ENCODE results near the gene LRRC1. TPM values are rescaled to one million over a fixed set of nuclear protein-coding genes. Genes with fewer than 3 reads are reported as not detected.
A peak's percentile ranks its signal among the peaks of the same experiment; 100 is the strongest.

LRRC1 gene
- total and polyA plus RNA-seq, 2 of the 13 experiments (the other 11 are each of a cell fraction or from before 2014, with no cell fraction given): 15.6 to 27.7 TPM

GRCh38 chr6:53794137-53794719, 577 bp upstream of the LRRC1 start (continued):
- no peak for TF ChIP-seq ZNF7 (CRISPR knock-in tag; IDR thresholded peaks at IDR 0.05)
- no peak for TF ChIP-seq NONO (IDR thresholded peaks at IDR 0.05)
- TF ChIP-seq NONO (CRISPR knock-in tag; conservative IDR thresholded peaks at IDR 0.05): no peak
- peak; percentile 92; the same call in 1 of the 2 replicates for TF ChIP-seq ZFP90 (CRISPR knock-in tag; IDR thresholded peaks at IDR 0.05; ENCODE audit: borderline replicate concordance)
- peak; percentile 14 for TF ChIP-seq SAP130 (CRISPR knock-in tag; IDR thresholded peaks at IDR 0.05; ENCODE audit: low read depth)
- peak; percentile 42 for TF ChIP-seq RAD21 (CRISPR knock-in tag; IDR thresholded peaks at IDR 0.05)
- TF ChIP-seq ZNF329 (CRISPR knock-in tag; IDR thresholded peaks at IDR 0.05; ENCODE audit: low read depth): peak; percentile 16; the same call in 1 of the 2 replicates
- no peak for TF ChIP-seq ELF1 (CRISPR knock-in tag; IDR thresholded peaks at IDR 0.05)
- TF ChIP-seq ZNF382 (CRISPR knock-in tag; IDR thresholded peaks at IDR 0.05; ENCODE audit: borderline replicate concordance): no peak
- no peak for TF ChIP-seq POLR2G (IDR thresholded peaks at IDR 0.05; ENCODE audit: low read depth, low read length)
- peak; percentile 82; the same call in 1 of the 2 replicates for TF ChIP-seq ZIK1 (CRISPR knock-in tag; IDR thresholded peaks at IDR 0.05; ENCODE audit: borderline replicate concordance, low read depth)
- TF ChIP-seq CHCHD3 (CRISPR knock-in tag; IDR thresholded peaks at IDR 0.05): 0 out of 2 replicates have a peak, but pooled peaks have one; percentile 15
- no peak for TF ChIP-seq TFE3 (CRISPR knock-in tag; IDR thresholded peaks at IDR 0.05)
- no peak for TF ChIP-seq ATF5 (CRISPR knock-in tag; IDR thresholded peaks at IDR 0.05; ENCODE audit: low read depth)

Measured in HepG2 (cell line).